IMR-90 (cell line): ENCODE measurements around the gene ITGB2. TPM values are rescaled to one million over a fixed set of nuclear protein-coding genes. Genes with fewer than 3 reads are reported as not detected.

Experiments used
- ATAC-seq: fragments of 200-7000 bp; cut with Tn5 transposase; 2 replicates; pipeline ENCODE4 v1.9.1; 2020; ENCODE audit warnings: low read depth, mild to moderate bottlenecking, moderate library complexity
- BruUV-seq: library from RNA; stranded (reverse); fragments of 400-500 nt; replicated peaks from 2 replicates; lab custom pipeline; 2021; lab: Mats Ljungman, UMichigan
- CTCF ChIA-PET: fragments of 300-600 bp; formaldehyde crosslinking; extraction: SDS; loops from one replicate; lab custom pipeline; 2021; ENCODE audit warnings: antibody characterized with exemption; lab: Yijun Ruan, JAX
- POLR2A ChIA-PET: fragments of 300-600 bp; sonication (Branson Sonifier 250); formaldehyde crosslinking; loops from one replicate; lab custom pipeline; 2022; ENCODE audit warnings: antibody characterized with exemption; ENCODE audit not compliant: unreplicated experiment; lab: Charles Lee
- DNase-seq: peaks from one replicate; pipeline ENCODE4 v3.0.0; 2013
- H2AFZ ChIP-seq: replicated peaks from 2 replicates; pipeline ENCODE3; 2013; ENCODE audit warnings: low read length, mild to moderate bottlenecking; ENCODE audit not compliant: poor library complexity
- H2AK5ac ChIP-seq: 2 replicates; pipeline ENCODE4 v1.6.1; 2013; ENCODE audit warnings: low read depth, low read length, inconsistent platforms
- H2AK9ac ChIP-seq: replicated peaks from 2 replicates; pipeline ENCODE3; 2013; ENCODE audit warnings: mild to moderate bottlenecking, low read depth, low read length, moderate library complexity; ENCODE audit not compliant: poor library complexity
- H2BK120ac ChIP-seq: 2 replicates; pipeline ENCODE4 v1.6.1; 2013; ENCODE audit warnings: low read depth, low read length, inconsistent platforms
- H2BK15ac ChIP-seq: 3 replicates; pipeline ENCODE4 v1.6.1; 2013; ENCODE audit warnings: low read depth, low read length, inconsistent platforms
- H2BK20ac ChIP-seq: 2 replicates; pipeline ENCODE4 v1.6.1; 2013; ENCODE audit warnings: low read depth, mild to moderate bottlenecking, inconsistent platforms, low read length, moderate library complexity
- H2BK5ac ChIP-seq: 2 replicates; pipeline ENCODE4 v1.6.1; 2013; ENCODE audit warnings: mild to moderate bottlenecking, low read depth, low read length, inconsistent platforms; ENCODE audit not compliant: poor library complexity, severe bottlenecking
- H3K14ac ChIP-seq: replicated peaks from 2 replicates; pipeline ENCODE4 v1.6.1; 2013; ENCODE audit warnings: low read depth, low read length, inconsistent platforms
- H3K18ac ChIP-seq: 2 replicates; pipeline ENCODE4 v1.6.1; 2013; ENCODE audit warnings: low read depth, low read length, control low read depth
- H3K23ac ChIP-seq: 2 replicates; pipeline ENCODE4 v1.6.1; 2013; ENCODE audit warnings: low read depth, low read length, inconsistent platforms
- H3K27ac ChIP-seq: 2 replicates; pipeline ENCODE4 v1.5.1; 2013; ENCODE audit warnings: mild to moderate bottlenecking, control low read depth, low read length; ENCODE audit not compliant: insufficient read depth
- H3K27me3 ChIP-seq: 2 replicates; pipeline ENCODE4 v1.6.1; 2013; ENCODE audit warnings: low read length; ENCODE audit not compliant: control insufficient read depth, insufficient read depth
- H3K36me3 ChIP-seq: 2 replicates; pipeline ENCODE4 v1.6.1; 2013; ENCODE audit warnings: low read length, mixed read lengths; ENCODE audit not compliant: control insufficient read depth, insufficient read depth
- H3K4ac ChIP-seq: 2 replicates; pipeline ENCODE4 v1.6.1; 2013; ENCODE audit warnings: low read depth, low read length, inconsistent platforms
- H3K4me1 ChIP-seq: 2 replicates; pipeline ENCODE4 v1.6.1; 2013; ENCODE audit warnings: low read length, mixed read lengths; ENCODE audit not compliant: control insufficient read depth, insufficient read depth
- H3K4me2 ChIP-seq: 2 replicates; pipeline ENCODE4 v1.6.1; 2013; ENCODE audit warnings: low read depth, mild to moderate bottlenecking, control low read depth, low read length, moderate library complexity
- H3K4me3 ChIP-seq: 2 replicates; pipeline ENCODE4 v1.5.1; 2013; ENCODE audit warnings: low read depth, mild to moderate bottlenecking, control low read depth, low read length, moderate library complexity; ENCODE audit not compliant: insufficient read depth
- H3K56ac ChIP-seq: 2 replicates; pipeline ENCODE4 v1.6.1; 2013; ENCODE audit warnings: low read length, inconsistent platforms; ENCODE audit not compliant: insufficient read depth; ENCODE audit errors: extremely low read depth
- H3K79me1 ChIP-seq, 2 experiments: 2 replicates each; pipeline ENCODE4 v1.6.1; 2013; ENCODE audit warnings: low read length in 2 of 2, inconsistent platforms in 1 of 2, low read depth in 1 of 2
- H3K9ac ChIP-seq: 2 replicates; pipeline ENCODE4 v1.6.1; 2013; ENCODE audit warnings: low read depth, low read length, control low read depth
- H3K9me1 ChIP-seq: 2 replicates; pipeline ENCODE4 v1.6.1; 2013; ENCODE audit warnings: low read length, inconsistent platforms; ENCODE audit not compliant: insufficient read depth
- H3K9me3 ChIP-seq: 2 replicates; pipeline ENCODE4 v1.6.1; 2013; ENCODE audit warnings: low read length; ENCODE audit not compliant: control insufficient read depth, insufficient read depth
- H4K20me1 ChIP-seq: 2 replicates; pipeline ENCODE4 v1.6.1; 2013; ENCODE audit warnings: low read length, inconsistent platforms; ENCODE audit not compliant: insufficient read depth
- H4K5ac ChIP-seq: 2 replicates; pipeline ENCODE4 v1.6.1; 2013; ENCODE audit warnings: mild to moderate bottlenecking, low read depth, low read length, control low read depth
- H4K8ac ChIP-seq, 2 experiments: 2 replicates each; pipeline ENCODE4 v1.6.1; 2013; ENCODE audit warnings: low read depth in 2 of 2, low read length in 2 of 2, control low read depth in 1 of 2, inconsistent platforms in 1 of 2
- H4K91ac ChIP-seq: 2 replicates; pipeline ENCODE4 v1.6.1; 2013; ENCODE audit warnings: low read depth, low read length, inconsistent platforms; ENCODE audit not compliant: insufficient read depth
- BHLHE40 ChIP-seq: fragments of 150-350 bp; IDR thresholded peaks from 2 replicates; pipeline ENCODE4 v1.6.1; 2016; ENCODE audit warnings: mild to moderate bottlenecking, low read depth, low read length
- CEBPB ChIP-seq: IDR thresholded peaks from 2 replicates; pipeline ENCODE4 v1.6.1; 2012; ENCODE audit warnings: low read depth, low read length, improper control_type of control experiment
- CHD1 ChIP-seq: IDR thresholded peaks from 2 replicates; pipeline ENCODE4 v1.6.1; 2012; ENCODE audit warnings: low read depth, low read length, improper control_type of control experiment
- FOS ChIP-seq: fragments of 150-350 bp; IDR thresholded peaks from 2 replicates; pipeline ENCODE4 v1.6.1; 2016; ENCODE audit warnings: low read depth, low read length
- MAFK ChIP-seq: IDR thresholded peaks from 2 replicates; pipeline ENCODE4 v1.6.1; 2012; ENCODE audit warnings: low read depth, low read length, improper control_type of control experiment
- MAZ ChIP-seq: IDR thresholded peaks from 2 replicates; pipeline ENCODE4 v1.6.1; 2012; ENCODE audit warnings: low read depth, mild to moderate bottlenecking, low read length, improper control_type of control experiment, moderate library complexity, borderline replicate concordance
- MXI1 ChIP-seq: IDR thresholded peaks from 2 replicates; pipeline ENCODE4 v1.6.1; 2012; ENCODE audit warnings: low read depth, mild to moderate bottlenecking, low read length, moderate library complexity, borderline replicate concordance
- NFE2L2 ChIP-seq: fragments of 150-350 bp; IDR thresholded peaks from 2 replicates; pipeline ENCODE4 v1.6.1; 2016; ENCODE audit warnings: low read depth, mild to moderate bottlenecking, low read length
- POLR2A ChIP-seq: IDR thresholded peaks from 2 replicates; pipeline ENCODE4 v1.6.1; 2012; ENCODE audit warnings: mild to moderate bottlenecking, low read depth, low read length
- RCOR1 ChIP-seq: IDR thresholded peaks from 2 replicates; pipeline ENCODE4 v1.6.1; 2012; ENCODE audit warnings: mild to moderate bottlenecking, low read length, improper control_type of control experiment; ENCODE audit not compliant: insufficient replicate concordance
- RFX5 ChIP-seq: IDR thresholded peaks from 2 replicates; pipeline ENCODE4 v1.8.0; 2012; ENCODE audit warnings: low read depth, mild to moderate bottlenecking, low read length, moderate library complexity
- SMC3 ChIP-seq: fragments of 150-350 bp; IDR thresholded peaks from 2 replicates; pipeline ENCODE4 v1.6.1; 2016; ENCODE audit warnings: low read depth, mild to moderate bottlenecking, antibody characterized with exemption, low read length, moderate library complexity
- WGBS, 2 experiments: methylation state at CpG; one replicate each; pipeline versions ENCODE4 v1.1.5 to v1.1.7; 2013; ENCODE audit warnings: missing lambda C conversion rate in 2 of 2; ENCODE audit not compliant: insufficient read length in 1 of 2; ENCODE audit errors: extremely low coverage in 2 of 2; 5-methylcytosine and 5-hydroxymethylcytosine counted together
- dilution Hi-C: fragments of 300-500 bp; cut with HindIII; formaldehyde crosslinking; loops from one replicate; pipeline ENCODE4 v1.14.3; 2018; ENCODE audit warnings: low sequenced_read_pairs; ENCODE audit not compliant: unreplicated experiment
- in situ Hi-C: fragments of 300-500 bp; cut with MboI; formaldehyde crosslinking; loops from 3 replicates; pipeline ENCODE4 v1.14.3; 2019; ENCODE audit warnings: low sequenced_read_pairs, inconsistent platforms, mixed read lengths
- intact Hi-C: fragments of 100-400 bp; cut with micrococcal nuclease; formaldehyde crosslinking; loops from 2 replicates; pipeline ENCODE4 v1.10.0; 2022
- polyA plus RNA-seq, 3 experiments: library from polyadenylated mRNA; depleted of rRNA; stranded (reverse); fragments of >200 nt; gene quantifications; 2 replicates each; pipeline ENCODE4 v1.2.3, GENCODE V29; 2012; ENCODE audit warnings: low replicate concordance in 1 of 3
- total RNA-seq: library from RNA; depleted of rRNA; stranded (reverse); fragments of >200 nt; gene quantifications from 2 replicates; pipeline ENCODE4 v1.2.3, GENCODE V29; 2012
- TF ChIP-seq, protein P1 (sequence below): fragments of 150-350 bp; IDR thresholded peaks from 2 replicates; pipeline ENCODE4 v1.6.1; 2017; ENCODE audit warnings: mild to moderate bottlenecking, antibody characterized with exemption, low read length, low read depth

ITGB2 gene
- total and polyA plus RNA-seq, 2 of the 4 experiments (the other 2 are of a cell fraction) = 0.14 TPM; not detected in 1

DNA sequence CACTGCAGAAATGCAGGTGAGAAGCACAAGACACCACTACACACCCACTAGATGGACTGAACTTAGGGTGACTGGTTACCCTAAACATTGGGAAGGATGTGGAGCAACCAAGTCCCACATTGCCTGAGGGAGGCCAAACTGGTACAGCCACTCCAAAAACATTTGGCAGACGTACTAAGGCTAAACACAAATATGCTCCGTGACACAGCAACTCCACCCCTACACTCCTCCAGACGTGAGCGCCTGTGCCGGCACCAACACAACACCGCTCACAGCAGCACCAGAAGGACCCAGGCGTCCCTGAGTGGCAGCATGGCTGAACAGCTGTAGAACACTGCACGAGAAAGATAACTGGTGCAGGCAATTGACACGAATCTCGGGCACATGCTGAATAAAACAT, 61.9 kb downstream of the ITGB2 start:
- Histone ChIP-seq H3K27me3 (no peaks in the 10 kb centered on the region), H2BK20ac (no peak overlapping the region), H3K9ac (no peak overlapping the region), H3K14ac (no peak overlapping the region), H3K23ac (no peak overlapping the region), H3K79me1 (peaks cover 51 to 87% of the 10 kb centered on the region in 2 experiments), H2AK5ac (no peak overlapping the region), H2BK5ac (no peak overlapping the region), H3K4me2 (no peak overlapping the region), H3K27ac (no peak overlapping the region), H3K9me1 (peaks cover 18% of the 10 kb centered on the region), H4K91ac (no peak overlapping the region), H3K4me1 (no peaks in the 10 kb centered on the region), H4K20me1 (peaks cover 88% of the 10 kb centered on the region), H4K5ac (no peak overlapping the region), H3K18ac (no peak overlapping the region), H3K4ac (no peak overlapping the region), H4K8ac (no peak overlapping the region), H3K36me3 (peaks cover 68% of the 10 kb centered on the region), H2AFZ (no peak overlapping the region), H3K56ac (no peak overlapping the region), H2BK120ac (no peak overlapping the region), H2BK15ac (no peak overlapping the region), H3K9me3 (no peaks in the 10 kb centered on the region), H3K4me3 (no peak overlapping the region), H2AK9ac (no peak overlapping the region)
- ChIA-PET CTCF (no interaction called here), POLR2A (no interaction called here)
- BruUV-seq = no TSS peak
- DNase-seq (no peak), ATAC-seq (no peak)
- dilution Hi-C loops (no loop called here), intact Hi-C loops (no loop called here), in situ Hi-C loops (no loop called here)
- 96% methylated on average over 5 of the region's 10 CpGs; no CpG with 5 or more reads in 1 of the 2 experiments for WGBS, 2 experiments
- TF ChIP-seq MXI1 (no peak), RCOR1 (no peak), CEBPB (no peak), POLR2A (no peak), MAFK (no peak), RFX5 (no peak), MAZ (no peak), SMC3 (no peak), BHLHE40 (no peak), CHD1 (no peak), FOS (no peak), NFE2L2 (no peak)
- TF ChIP-seq, protein P1, sequence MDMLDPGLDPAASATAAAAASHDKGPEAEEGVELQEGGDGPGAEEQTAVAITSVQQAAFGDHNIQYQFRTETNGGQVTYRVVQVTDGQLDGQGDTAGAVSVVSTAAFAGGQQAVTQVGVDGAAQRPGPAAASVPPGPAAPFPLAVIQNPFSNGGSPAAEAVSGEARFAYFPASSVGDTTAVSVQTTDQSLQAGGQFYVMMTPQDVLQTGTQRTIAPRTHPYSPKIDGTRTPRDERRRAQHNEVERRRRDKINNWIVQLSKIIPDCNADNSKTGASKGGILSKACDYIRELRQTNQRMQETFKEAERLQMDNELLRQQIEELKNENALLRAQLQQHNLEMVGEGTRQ = no peak
